ENCODE data around the gene MAGEB17.
"Not testable (repeated sequence)": the region's sequence is repeated elsewhere in the genome, so short reads cannot be mapped to it uniquely, and the experiment has no call there.

MAGEB17 gene

DNA sequence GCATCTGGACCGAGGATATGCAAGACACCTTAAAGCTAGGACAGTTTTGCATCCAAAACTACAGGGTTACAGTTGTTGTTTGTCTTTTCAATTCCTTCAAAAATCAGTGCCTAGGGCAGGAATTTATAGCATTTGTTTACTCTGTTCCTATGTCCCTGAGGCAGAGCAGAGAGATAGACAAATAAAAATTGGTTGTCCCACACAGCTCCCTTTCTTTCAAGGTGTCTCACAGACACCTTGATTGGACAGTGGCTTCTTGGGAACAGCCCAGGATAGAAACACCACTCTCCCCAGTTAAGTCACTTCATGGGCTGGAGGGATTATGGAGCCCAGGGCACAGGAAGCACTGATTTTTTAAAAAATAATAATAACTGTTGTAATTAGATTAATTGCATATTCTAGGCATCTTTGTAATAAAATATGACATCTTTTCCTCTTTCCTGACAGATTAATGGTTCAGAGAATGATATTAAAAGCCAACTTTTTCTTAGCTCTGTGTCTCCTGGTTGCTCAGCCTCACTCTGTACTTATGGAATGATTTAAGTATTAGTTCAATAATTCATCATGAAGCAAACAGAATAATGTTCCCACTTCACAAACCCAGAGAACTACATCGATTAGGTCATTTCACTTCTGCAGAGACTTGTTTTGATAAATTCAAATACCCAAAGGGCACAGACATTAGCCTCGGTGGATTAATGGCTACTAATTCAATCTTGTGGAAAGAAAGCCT is 8.2 kb downstream of the MAGEB17 start:
- Mint-ChIP-seq H3K36me3 (ENCODE audit: low read depth) (no peaks in the 10 kb centered on the region), H3K27ac (no peak overlapping the region), H3K4me3 (no peak overlapping the region), H3K27me3 (ENCODE audit: low read depth) (peaks cover 4% of the 10 kb centered on the region), H3K9me3 (no peaks in the 10 kb centered on the region), H3K4me1 (no peaks in the 10 kb centered on the region)
- TF ChIP-seq, protein P1, sequence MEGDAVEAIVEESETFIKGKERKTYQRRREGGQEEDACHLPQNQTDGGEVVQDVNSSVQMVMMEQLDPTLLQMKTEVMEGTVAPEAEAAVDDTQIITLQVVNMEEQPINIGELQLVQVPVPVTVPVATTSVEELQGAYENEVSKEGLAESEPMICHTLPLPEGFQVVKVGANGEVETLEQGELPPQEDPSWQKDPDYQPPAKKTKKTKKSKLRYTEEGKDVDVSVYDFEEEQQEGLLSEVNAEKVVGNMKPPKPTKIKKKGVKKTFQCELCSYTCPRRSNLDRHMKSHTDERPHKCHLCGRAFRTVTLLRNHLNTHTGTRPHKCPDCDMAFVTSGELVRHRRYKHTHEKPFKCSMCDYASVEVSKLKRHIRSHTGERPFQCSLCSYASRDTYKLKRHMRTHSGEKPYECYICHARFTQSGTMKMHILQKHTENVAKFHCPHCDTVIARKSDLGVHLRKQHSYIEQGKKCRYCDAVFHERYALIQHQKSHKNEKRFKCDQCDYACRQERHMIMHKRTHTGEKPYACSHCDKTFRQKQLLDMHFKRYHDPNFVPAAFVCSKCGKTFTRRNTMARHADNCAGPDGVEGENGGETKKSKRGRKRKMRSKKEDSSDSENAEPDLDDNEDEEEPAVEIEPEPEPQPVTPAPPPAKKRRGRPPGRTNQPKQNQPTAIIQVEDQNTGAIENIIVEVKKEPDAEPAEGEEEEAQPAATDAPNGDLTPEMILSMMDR (IDR thresholded peaks at IDR 0.05; ENCODE audit: unreplicated experiment in 3 of 3), result no peak

DNA sequence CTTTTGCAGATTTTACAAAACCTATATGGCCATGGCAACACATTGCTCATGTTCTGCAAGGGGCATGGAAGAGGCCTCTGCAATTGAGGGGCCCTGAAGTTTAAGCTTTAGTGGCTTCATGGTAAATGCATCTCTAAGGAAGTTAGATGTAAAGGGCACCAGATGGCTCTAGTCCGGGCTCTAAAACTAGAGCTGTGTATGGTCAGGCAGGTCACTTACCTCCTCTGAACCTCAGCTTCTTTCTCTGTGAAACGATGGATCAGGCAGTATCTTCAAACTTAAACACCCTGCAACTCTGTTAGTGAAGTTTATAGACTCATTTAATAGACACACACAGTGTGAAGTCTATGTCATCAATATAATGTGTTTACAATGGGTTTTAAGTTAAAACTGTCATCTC is 10.0 kb downstream of the MAGEB17 start:
- Mint-ChIP-seq H3K4me1 (no peaks in the 10 kb centered on the region), H3K4me3 (no peak overlapping the region), H3K27me3 (ENCODE audit: low read depth) (peaks cover 4% of the 10 kb centered on the region), H3K27ac (no peak overlapping the region), H3K36me3 (ENCODE audit: low read depth) (no peaks in the 10 kb centered on the region), H3K9me3 (no peaks in the 10 kb centered on the region)
- TF ChIP-seq, protein P1 (IDR thresholded peaks at IDR 0.05; ENCODE audit: unreplicated experiment in 3 of 3), result no peak

DNA sequence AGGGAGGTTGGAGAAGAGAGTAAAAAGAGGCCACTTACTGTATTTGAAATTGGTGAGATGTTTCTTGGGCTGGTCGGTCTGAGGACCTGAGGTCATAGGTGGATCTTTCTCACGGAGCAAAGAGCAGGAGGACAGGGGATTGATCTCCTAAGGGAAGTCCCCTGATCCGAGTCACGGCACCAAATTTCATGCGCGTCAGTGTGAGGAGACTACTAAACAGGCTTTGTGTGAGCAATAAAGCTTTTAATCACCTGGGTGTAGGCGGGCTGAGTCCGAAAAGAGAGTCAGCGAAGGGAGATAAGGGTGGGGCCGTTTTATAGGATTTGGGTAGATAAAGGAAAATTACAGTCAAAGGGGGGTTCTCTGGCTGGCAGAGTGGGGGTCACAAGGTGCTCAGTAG is 16.6 kb downstream of the MAGEB17 start:
- H3K27ac Mint-ChIP-seq; H3K4me3 Mint-ChIP-seq; H3K36me3 Mint-ChIP-seq (ENCODE audit: low read depth); H3K27me3 Mint-ChIP-seq (ENCODE audit: low read depth); H3K4me1 Mint-ChIP-seq: not testable (repeated sequence)
- peaks cover 12% of the 10 kb centered on the region for H3K9me3 Mint-ChIP-seq

DNA sequence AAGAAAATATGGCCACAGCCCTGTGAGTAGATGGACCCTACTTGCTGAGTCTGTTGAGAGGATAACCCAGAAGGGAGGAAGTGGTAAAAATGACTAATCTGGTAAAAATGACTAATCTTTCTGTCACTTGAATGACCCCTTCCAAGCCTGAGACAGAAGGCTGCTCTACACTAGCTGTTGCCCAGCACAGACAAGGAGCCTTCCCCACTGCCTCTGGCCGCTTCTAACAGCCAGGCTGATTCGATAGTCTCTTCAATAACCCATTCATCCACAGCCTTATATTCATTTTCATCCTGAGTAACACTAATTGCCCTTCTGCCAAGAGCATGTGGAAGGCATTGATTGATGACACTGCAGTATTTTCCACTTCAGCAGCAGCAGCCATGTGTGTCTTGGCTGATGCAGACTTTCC is 18.4 kb downstream of the MAGEB17 start:
- Mint-ChIP-seq H3K36me3 (ENCODE audit: low read depth) (no peaks in the 10 kb centered on the region), H3K27me3 (ENCODE audit: low read depth) (peaks cover 8% of the 10 kb centered on the region), H3K9me3 (peaks cover 12% of the 10 kb centered on the region), H3K4me3 (no peak overlapping the region), H3K4me1 (peaks cover 5% of the 10 kb centered on the region), H3K27ac (no peak overlapping the region)
- TF ChIP-seq, protein P1 (IDR thresholded peaks at IDR 0.05; ENCODE audit: unreplicated experiment in 3 of 3), result no peak

DNA sequence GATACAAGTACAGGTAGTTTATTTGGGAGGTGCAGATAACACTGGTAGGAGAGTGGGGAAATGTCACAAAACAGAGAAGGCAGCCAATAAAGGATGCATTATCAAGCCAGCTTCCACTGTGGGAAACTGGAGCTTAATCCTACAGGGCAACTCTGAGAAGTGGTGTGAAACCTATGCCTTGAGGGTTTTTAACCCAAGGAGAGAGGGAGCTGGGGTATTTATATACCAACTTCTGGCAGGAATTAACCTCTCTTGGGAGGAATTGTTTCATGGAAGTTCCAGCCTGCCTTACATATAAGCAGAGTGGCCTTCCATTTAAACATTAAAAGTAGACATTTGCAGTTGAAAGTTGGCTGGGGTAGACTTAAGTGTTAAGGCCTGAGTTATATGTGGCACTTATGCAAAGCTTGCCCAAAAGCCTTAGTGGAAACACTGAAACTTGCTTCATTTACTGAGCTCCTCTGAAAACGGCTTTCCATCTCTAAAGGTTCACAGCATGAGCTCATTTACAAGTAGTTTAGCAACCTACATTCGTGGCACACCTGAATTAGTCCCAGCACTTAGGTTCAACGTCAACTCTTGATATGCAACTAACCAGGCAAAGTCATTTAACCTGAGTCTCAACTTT is 19.2 kb downstream of the MAGEB17 start:
- TF ChIP-seq, protein P1 (IDR thresholded peaks at IDR 0.05; ENCODE audit: unreplicated experiment in 3 of 3), result no peak
- peaks cover 8% of the 10 kb centered on the region for H3K27me3 Mint-ChIP-seq (ENCODE audit: low read depth)
- peaks cover 12% of the 10 kb centered on the region for H3K9me3 Mint-ChIP-seq
- no peaks in the 10 kb centered on the region for H3K36me3 Mint-ChIP-seq (ENCODE audit: low read depth)
- no peak overlapping the region for H3K27ac Mint-ChIP-seq
- H3K4me3 Mint-ChIP-seq, result no peak overlapping the region
- peaks cover 5% of the 10 kb centered on the region for H3K4me1 Mint-ChIP-seq

DNA sequence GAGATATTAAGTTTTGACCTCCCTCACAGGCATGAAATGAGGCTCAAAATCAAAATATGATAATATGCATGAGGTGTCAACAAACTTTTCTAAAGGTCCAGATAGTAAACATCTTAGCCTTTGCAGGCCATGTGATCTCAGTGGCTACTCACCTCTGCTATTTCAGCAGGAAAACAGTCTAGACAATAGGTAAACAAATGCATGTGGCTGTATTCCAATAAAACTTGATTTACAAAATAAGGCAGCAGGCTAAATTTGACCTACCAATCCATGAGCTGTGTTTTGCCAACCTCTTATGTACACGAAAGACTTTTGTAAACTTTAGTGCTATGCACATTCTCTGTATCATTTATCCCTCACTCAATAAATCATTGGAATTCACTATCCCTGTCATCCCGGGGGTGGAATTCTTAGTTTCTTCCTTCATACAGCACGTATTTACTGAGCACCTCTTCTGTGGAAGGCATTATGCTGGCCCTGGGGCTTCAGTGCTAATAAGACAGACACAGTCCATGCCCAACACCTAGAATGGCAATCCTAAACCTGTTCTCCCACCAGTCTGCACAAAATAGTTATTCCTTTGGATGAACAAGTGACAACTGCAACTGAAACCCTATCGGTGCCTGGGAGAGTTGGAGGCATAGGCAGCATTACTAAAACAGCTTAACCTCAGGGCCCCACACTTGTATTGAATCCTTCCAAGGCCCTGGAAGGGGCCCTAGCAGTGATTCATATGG is 19.9 kb downstream of the MAGEB17 start:
- no peaks in the 10 kb centered on the region for H3K36me3 Mint-ChIP-seq (ENCODE audit: low read depth)
- H3K27ac Mint-ChIP-seq, result no peak overlapping the region
- TF ChIP-seq, protein P1 (IDR thresholded peaks at IDR 0.05; ENCODE audit: unreplicated experiment in 3 of 3), result no peak
- H3K9me3 Mint-ChIP-seq, result peaks cover 12% of the 10 kb centered on the region
- peaks cover 8% of the 10 kb centered on the region for H3K27me3 Mint-ChIP-seq (ENCODE audit: low read depth)
- no peak overlapping the region for H3K4me3 Mint-ChIP-seq
- peaks cover 5% of the 10 kb centered on the region for H3K4me1 Mint-ChIP-seq

Data from nephron (organoid).